ENCODE data around the gene EFCAB13.

The EFCAB13 gene, protein sequence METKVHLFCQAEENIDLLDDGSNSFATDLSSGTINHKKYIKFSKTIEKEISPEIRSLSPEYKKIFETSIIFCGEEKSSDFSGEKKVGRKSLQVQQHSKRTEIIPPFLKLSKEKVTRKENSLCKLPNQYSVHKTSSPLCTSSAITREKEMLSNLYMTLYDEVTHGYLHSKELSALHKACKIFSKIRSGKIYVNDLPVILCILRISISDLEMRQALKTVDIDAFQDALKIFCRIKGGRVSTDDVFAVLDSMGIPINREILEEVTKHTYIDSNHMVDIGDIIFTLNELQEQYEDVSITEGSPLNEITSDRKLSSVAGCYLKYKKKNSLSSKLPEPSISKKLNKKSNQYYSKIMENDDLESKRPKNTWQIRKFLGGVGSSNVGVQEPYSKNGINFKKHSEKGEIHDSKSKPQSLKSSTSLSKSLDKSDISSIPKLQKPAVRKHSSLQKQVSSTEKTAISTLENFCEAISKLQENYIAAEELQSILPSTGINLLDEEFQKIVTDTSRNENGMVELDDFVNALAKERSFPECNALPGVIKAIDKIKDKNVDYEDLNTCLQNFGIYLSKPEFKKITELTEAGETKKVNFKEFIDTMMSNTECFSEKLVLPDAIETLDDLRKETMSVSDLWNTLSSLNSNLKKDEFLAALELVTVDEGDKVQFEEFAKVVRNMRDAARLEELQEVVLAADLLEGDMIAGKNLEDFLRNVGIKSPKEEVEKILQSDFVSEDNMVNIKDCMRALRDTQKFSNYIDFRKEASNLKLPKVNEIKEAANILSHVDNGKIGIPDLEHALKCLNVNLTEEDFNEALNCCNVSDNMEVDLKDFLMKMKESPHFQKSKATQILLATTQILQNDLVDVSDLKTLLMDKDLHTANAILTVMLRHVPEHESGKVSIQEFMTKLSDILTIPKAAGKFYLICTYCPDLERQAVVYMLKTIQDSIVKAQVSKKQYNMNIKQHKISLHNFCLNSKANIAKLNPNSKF

GRCh38 chr17:47323382-47324223 lies at the start of gene EFCAB13:
Gene EFCAB13, plus strand, starts transcription at chr17:47323955. Its CDS starts 4,399 bp downstream, at chr17:47328354.
- peak; percentile 50 to 64 for DNase-seq (ENCODE audit: low read depth in 2 of 2)

DNA sequence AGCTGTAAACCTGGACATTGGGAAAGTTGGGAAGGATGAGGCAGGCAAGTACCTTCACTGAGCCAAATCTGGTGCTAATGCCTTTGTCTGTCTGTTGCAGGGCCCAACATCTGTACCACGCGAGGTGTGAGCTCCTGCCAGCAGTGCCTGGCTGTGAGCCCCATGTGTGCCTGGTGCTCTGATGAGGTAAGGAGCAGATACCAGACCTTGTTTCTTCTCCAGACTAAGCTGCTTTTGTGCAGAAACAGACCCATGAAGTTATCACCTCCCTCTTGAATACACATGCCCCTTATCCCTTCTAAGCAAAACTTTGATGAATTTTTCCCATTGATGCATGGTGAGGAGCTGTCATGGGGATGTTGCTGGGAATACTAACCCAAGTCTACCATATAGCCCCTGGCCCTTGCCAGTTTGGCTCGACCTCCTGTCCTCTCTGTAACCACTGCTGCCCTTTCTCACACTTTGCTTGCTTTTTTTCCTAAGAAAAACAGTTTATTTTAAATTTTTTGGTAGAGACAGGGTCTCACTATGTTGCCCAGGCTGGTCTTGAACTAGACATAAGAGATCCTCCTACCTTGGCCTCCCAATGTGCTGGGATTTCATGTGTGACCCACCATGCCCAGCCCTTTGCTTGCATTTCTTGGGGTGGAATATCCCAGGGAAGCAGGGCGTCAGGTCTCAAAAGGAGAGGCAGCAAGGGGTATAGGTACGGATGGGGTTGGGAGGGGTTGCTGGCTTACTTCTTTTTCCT lies 49.3 kb upstream of the EFCAB13 start:
- DNase-seq (ENCODE audit: low read depth in 2 of 2) = no peak

DNA sequence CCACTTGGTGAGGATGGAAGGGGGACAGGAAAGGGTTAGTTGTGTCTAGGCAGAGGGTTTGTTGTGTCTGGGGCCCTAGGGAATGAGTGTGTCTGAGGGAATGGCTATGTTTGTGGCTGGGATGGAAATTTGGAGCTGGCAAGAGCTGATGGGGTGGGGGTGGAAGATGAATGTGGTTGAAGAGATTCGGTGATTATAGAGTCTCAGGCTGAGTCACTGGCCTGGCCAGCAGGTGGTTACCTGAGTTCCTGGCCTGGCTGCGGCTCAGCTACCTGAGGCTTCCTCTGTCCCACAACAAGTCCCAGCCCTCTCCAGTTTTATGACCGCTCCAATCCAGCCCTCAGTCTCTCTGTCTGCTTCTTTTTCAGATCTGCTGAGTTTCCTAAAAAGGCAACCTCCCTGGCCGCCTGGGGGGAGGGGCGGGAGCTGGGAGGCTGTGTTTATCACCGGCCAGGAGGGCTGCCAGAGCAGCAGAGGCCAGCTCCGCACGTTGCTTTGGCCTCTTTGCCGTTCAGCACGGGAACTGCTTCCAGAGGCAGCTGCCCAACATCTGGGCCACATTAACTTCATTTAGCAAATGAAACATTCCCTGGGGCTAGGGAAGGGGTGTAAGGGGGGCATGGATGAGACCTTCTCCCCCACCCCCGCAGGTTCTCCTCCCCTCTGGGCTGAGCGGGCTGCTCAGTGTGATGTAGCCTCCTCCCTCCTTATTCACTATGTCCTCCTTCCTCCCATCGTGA lies 48.3 kb upstream of the EFCAB13 start:
- no peak for DNase-seq (ENCODE audit: low read depth in 2 of 2)

DNA sequence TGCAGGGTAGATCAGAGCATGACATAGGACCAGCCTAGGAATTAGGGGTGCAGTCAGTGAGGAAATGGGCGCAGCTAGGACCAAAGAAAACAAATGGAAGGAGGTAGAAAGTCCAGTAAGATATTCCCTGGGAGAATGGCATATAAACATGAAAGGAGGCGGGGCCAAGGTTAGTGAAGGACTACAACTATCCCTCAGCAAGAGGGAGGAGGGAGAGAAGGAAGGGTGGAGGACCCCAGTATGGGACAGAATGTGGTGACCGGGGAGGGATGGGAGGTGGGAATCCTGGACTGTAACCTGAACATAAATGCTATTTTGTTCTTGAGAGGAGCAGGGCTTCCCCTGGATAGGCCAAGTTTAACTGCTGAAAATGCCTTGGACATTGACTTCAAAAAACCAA lies 47.3 kb upstream of the EFCAB13 start:
- no peak for DNase-seq (ENCODE audit: low read depth in 2 of 2)

- DNase-seq (ENCODE audit: low read depth in 2 of 2) = no peak
Measured at GRCh38 chr17:47276868-47277267, 46.9 kb upstream of the EFCAB13 start.

GRCh38 chr17:47277921-47278320 lies 45.8 kb upstream of the EFCAB13 start:
- DNase-seq (ENCODE audit: low read depth in 2 of 2) = no peak

- no peak for DNase-seq (ENCODE audit: low read depth in 2 of 2)
Measured at GRCh38 chr17:47278561-47278960, 45.2 kb upstream of the EFCAB13 start.

GRCh38 chr17:47279062-47279801 lies 44.5 kb upstream of the EFCAB13 start:
- DNase-seq (ENCODE audit: low read depth in 2 of 2) = no peak

GRCh38 chr17:47280072-47280811 lies 43.5 kb upstream of the EFCAB13 start:
- no peak for DNase-seq (ENCODE audit: low read depth in 2 of 2)

GRCh38 chr17:47281216-47281615 lies 42.5 kb upstream of the EFCAB13 start:
- no peak for DNase-seq (ENCODE audit: low read depth in 2 of 2)

DNA sequence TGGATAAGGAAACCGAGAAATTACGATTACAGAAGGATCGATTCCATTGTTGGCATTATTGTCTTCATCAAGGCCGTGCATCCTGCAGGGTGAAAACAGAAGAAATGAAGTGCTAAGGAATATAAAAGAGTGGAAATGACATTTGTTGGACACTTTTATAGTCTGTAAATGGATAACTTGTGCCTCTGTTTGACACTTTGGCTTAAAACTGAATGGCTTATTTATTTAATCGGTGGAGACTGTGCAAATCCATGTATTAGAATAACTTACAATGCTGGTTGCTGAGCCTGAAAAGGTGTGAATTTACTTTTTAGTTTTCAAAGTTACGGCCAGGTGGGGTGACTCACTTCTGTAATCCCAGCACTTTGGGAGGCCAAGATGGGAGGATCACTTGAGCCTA lies 38.8 kb upstream of the EFCAB13 start:
- no peak for DNase-seq (ENCODE audit: low read depth in 2 of 2)

DNA sequence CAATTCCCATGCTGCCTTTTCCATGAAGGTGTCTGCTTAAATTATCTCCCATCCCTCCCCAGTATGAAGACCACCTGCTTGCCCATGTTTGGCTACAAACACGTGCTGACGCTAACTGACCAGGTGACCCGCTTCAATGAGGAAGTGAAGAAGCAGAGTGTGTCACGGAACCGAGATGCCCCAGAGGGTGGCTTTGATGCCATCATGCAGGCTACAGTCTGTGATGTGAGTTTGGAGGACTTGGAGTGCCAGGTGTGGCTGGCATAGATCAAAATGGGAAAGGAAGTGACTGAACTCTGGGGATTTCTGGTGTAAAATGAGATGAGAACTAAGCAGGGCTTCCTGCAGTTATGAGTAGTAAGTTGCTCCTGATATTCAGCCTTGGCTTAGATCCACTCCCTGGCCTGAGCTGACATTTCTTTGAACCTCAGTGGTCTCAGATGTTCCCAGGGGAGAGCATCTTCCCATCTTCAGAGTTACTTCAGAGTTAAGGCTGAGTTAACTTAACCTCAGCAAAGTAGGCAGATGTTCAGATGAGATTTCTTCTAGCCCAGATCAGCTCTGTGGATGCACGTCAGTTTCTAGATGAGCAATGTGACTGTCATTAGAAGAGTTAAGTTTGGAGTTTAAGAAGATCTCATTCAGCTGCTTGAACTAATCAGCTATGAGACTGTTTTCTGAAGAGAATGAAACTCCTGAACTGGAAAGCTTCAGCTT lies 37.4 kb upstream of the EFCAB13 start:
- no peak for DNase-seq (ENCODE audit: low read depth in 2 of 2)

- no peak for DNase-seq (ENCODE audit: low read depth in 2 of 2)
Measured at GRCh38 chr17:47287068-47287467, 36.7 kb upstream of the EFCAB13 start.

- DNase-seq (ENCODE audit: low read depth in 2 of 2) = no peak
Measured at GRCh38 chr17:47287639-47288038, 36.1 kb upstream of the EFCAB13 start.

- no peak for DNase-seq (ENCODE audit: low read depth in 2 of 2)
Measured at GRCh38 chr17:47288531-47289116, 35.1 kb upstream of the EFCAB13 start.

GRCh38 chr17:47289302-47289701 lies 34.5 kb upstream of the EFCAB13 start:
- DNase-seq (ENCODE audit: low read depth in 2 of 2) = no peak

DNA sequence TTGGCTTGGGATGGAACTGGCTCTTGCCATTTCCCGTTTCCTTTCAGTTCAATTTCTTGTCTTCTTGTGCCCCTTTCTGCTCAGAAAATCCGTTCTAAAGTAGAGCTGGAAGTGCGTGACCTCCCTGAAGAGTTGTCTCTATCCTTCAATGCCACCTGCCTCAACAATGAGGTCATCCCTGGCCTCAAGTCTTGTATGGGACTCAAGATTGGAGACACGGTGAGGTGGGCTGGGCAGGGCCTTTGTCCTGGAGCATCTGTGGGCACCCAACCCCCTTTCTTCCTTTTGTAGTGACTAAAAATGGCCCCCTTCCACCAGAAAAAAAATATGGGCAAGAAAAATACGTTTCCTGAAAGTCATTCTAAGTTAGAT lies 32.9 kb upstream of the EFCAB13 start:
- DNase-seq (ENCODE audit: low read depth in 2 of 2) = no peak
